H1 (cell line): Measurements from ENCODE around the gene CAMTA1. TPM values are rescaled to one million over a fixed set of nuclear protein-coding genes. Genes with fewer than 3 reads are reported as not detected.

Source experiments
- RNF2 ChIP-seq: fragments of 200-900, 300-1000 bp; sonication (generic); IDR thresholded peaks from 2 replicates; pipeline ENCODE4 v1.7.1; 2016; ENCODE audit warnings: borderline replicate concordance, low read depth, mild to moderate bottlenecking, antibody characterized with exemption, low read length; ENCODE audit not compliant: poor library complexity, severe bottlenecking; ENCODE audit errors: missing control alignments
- RXRA ChIP-seq: IDR thresholded peaks from 2 replicates; pipeline ENCODE4 v1.6.1; 2011; ENCODE audit warnings: low read depth, mild to moderate bottlenecking, low read length, moderate library complexity; ENCODE audit not compliant: insufficient read depth
- SIN3A ChIP-seq, 2 experiments: IDR thresholded peaks in 1 of 2; conservative IDR thresholded peaks in 1 of 2; 2 replicates each; pipeline ENCODE4 v1.6.1; 2011 to 2012; ENCODE audit warnings: low read length in 2 of 2, improper control_type of control experiment in 1 of 2, low read depth in 1 of 2, mild to moderate bottlenecking in 1 of 2
- polyA plus RNA-seq, 7 experiments: library from polyadenylated mRNA; depleted of rRNA in 3 of 7; stranded (reverse) in 5 of 7; unstranded in 2 of 7; fragments of >200 nt in 5 of 7; fragments of 200-250 nt in 2 of 7; gene quantifications; 1 replicate in 5 of 7; 2 replicates in 1 of 7; 4 replicates in 1 of 7; pipeline versions ENCODE4 v1.2.1 to v1.2.3, GENCODE V29; 2011 to 2013; ENCODE audit warnings: missing spikeins in 2 of 7, mixed read lengths in 2 of 7
- total RNA-seq: library from RNA; stranded (reverse); fragmentation: NEBNext Ultra II Directional; extraction: Animal tissue kit (Norgen Biotek cat#: 25700); gene quantifications from 2 replicates; pipeline ENCODE4 v1.2.1, GENCODE V29; 2021
- TF ChIP-seq, protein P1 (sequence below): fragments of 300-600 bp; sonication (generic); IDR thresholded peaks from 2 replicates; pipeline ENCODE4 v1.7.1; 2012; ENCODE audit warnings: low read length, moderate library complexity, mild to moderate bottlenecking, inconsistent platforms; ENCODE audit not compliant: insufficient replicate concordance
- TF ChIP-seq, protein P2 (sequence below): IDR thresholded peaks from 2 replicates; pipeline ENCODE4 v1.6.1; 2012; ENCODE audit warnings: inconsistent platforms

CAMTA1 gene
- total and polyA plus RNA-seq, 2 of the 8 experiments (the other 6 are each of a cell fraction or from before 2014, with no cell fraction given): 65.0 to 119 TPM

DNA sequence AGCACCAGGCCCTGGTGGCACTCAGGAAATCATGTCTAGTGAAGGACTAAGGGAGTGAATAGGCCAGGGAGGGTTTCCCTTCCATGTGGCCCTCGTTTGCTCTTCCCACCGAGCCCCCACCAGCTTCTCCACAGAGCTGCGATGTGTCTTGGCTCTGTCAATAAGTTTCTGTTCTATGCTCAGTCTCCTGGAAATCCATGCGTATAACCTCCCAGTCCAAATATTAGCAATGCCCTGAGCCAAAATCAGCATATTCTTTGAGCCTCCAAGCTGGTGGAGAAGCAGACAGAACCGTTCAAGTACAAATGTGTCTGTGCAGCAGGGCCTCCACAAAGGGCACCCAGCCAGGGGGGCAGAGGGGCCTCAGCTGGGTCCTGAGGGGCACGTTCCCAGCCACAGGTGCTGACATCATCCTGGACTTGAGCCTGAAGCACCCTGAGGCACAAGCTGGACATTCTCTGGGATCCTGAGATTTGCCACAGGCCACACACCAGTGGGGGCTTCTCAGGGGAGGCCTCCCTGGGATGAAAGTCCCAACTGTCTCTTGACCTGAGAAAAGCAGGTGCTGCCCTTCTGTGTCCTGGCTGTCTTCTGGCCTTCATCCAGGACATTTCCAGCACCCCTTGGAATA is 635.3 kb downstream of the CAMTA1 start (continued):
- TF ChIP-seq, protein P1, sequence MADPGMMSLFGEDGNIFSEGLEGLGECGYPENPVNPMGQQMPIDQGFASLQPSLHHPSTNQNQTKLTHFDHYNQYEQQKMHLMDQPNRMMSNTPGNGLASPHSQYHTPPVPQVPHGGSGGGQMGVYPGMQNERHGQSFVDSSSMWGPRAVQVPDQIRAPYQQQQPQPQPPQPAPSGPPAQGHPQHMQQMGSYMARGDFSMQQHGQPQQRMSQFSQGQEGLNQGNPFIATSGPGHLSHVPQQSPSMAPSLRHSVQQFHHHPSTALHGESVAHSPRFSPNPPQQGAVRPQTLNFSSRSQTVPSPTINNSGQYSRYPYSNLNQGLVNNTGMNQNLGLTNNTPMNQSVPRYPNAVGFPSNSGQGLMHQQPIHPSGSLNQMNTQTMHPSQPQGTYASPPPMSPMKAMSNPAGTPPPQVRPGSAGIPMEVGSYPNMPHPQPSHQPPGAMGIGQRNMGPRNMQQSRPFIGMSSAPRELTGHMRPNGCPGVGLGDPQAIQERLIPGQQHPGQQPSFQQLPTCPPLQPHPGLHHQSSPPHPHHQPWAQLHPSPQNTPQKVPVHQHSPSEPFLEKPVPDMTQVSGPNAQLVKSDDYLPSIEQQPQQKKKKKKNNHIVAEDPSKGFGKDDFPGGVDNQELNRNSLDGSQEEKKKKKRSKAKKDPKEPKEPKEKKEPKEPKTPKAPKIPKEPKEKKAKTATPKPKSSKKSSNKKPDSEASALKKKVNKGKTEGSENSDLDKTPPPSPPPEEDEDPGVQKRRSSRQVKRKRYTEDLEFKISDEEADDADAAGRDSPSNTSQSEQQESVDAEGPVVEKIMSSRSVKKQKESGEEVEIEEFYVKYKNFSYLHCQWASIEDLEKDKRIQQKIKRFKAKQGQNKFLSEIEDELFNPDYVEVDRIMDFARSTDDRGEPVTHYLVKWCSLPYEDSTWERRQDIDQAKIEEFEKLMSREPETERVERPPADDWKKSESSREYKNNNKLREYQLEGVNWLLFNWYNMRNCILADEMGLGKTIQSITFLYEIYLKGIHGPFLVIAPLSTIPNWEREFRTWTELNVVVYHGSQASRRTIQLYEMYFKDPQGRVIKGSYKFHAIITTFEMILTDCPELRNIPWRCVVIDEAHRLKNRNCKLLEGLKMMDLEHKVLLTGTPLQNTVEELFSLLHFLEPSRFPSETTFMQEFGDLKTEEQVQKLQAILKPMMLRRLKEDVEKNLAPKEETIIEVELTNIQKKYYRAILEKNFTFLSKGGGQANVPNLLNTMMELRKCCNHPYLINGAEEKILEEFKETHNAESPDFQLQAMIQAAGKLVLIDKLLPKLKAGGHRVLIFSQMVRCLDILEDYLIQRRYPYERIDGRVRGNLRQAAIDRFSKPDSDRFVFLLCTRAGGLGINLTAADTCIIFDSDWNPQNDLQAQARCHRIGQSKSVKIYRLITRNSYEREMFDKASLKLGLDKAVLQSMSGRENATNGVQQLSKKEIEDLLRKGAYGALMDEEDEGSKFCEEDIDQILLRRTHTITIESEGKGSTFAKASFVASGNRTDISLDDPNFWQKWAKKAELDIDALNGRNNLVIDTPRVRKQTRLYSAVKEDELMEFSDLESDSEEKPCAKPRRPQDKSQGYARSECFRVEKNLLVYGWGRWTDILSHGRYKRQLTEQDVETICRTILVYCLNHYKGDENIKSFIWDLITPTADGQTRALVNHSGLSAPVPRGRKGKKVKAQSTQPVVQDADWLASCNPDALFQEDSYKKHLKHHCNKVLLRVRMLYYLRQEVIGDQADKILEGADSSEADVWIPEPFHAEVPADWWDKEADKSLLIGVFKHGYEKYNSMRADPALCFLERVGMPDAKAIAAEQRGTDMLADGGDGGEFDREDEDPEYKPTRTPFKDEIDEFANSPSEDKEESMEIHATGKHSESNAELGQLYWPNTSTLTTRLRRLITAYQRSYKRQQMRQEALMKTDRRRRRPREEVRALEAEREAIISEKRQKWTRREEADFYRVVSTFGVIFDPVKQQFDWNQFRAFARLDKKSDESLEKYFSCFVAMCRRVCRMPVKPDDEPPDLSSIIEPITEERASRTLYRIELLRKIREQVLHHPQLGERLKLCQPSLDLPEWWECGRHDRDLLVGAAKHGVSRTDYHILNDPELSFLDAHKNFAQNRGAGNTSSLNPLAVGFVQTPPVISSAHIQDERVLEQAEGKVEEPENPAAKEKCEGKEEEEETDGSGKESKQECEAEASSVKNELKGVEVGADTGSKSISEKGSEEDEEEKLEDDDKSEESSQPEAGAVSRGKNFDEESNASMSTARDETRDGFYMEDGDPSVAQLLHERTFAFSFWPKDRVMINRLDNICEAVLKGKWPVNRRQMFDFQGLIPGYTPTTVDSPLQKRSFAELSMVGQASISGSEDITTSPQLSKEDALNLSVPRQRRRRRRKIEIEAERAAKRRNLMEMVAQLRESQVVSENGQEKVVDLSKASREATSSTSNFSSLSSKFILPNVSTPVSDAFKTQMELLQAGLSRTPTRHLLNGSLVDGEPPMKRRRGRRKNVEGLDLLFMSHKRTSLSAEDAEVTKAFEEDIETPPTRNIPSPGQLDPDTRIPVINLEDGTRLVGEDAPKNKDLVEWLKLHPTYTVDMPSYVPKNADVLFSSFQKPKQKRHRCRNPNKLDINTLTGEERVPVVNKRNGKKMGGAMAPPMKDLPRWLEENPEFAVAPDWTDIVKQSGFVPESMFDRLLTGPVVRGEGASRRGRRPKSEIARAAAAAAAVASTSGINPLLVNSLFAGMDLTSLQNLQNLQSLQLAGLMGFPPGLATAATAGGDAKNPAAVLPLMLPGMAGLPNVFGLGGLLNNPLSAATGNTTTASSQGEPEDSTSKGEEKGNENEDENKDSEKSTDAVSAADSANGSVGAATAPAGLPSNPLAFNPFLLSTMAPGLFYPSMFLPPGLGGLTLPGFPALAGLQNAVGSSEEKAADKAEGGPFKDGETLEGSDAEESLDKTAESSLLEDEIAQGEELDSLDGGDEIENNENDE: no peak
- TF ChIP-seq, protein P2, sequence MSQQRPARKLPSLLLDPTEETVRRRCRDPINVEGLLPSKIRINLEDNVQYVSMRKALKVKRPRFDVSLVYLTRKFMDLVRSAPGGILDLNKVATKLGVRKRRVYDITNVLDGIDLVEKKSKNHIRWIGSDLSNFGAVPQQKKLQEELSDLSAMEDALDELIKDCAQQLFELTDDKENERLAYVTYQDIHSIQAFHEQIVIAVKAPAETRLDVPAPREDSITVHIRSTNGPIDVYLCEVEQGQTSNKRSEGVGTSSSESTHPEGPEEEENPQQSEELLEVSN: no peak
- TF ChIP-seq SIN3A (conservative IDR thresholded peaks at IDR 0.05 in 1 of 2, IDR thresholded peaks at IDR 0.05 in 1 of 2; ENCODE audit: low read depth in 1 of 2, low read length in 2 of 2) (no peak), RNF2 (no peak), RXRA (no peak)
